NB4 (cell line): ENCODE data around the gene PEX11A.

Experiments
- CTCF ChIP-seq: IDR thresholded peaks from one replicate; pipeline ENCODE4 v1.5.1; 2012; ENCODE audit warnings: low read depth, low read length
- POLR2A ChIP-seq: IDR thresholded peaks from 2 replicates; pipeline ENCODE4 v1.6.1; 2011; ENCODE audit warnings: mild to moderate bottlenecking; ENCODE audit not compliant: insufficient read length; ENCODE audit errors: extremely low read depth

GRCh38 chr15:89686522-89686921 is 4.0 kb downstream of the PEX11A start:
- TF ChIP-seq CTCF (no peak), POLR2A (no peak)
